Ishikawa (cell line): ENCODE results near the gene SLC23A2.

ENCODE experiments used
- CEBPB ChIP-seq: IDR thresholded peaks from 2 replicates; pipeline ENCODE4 v1.6.1; 2012
- MAX ChIP-seq: IDR thresholded peaks from 2 replicates; pipeline ENCODE4 v1.6.1; 2012
- TAF1 ChIP-seq: IDR thresholded peaks from 2 replicates; pipeline ENCODE4 v1.6.1; 2012; ENCODE audit warnings: low read depth, mild to moderate bottlenecking

DNA sequence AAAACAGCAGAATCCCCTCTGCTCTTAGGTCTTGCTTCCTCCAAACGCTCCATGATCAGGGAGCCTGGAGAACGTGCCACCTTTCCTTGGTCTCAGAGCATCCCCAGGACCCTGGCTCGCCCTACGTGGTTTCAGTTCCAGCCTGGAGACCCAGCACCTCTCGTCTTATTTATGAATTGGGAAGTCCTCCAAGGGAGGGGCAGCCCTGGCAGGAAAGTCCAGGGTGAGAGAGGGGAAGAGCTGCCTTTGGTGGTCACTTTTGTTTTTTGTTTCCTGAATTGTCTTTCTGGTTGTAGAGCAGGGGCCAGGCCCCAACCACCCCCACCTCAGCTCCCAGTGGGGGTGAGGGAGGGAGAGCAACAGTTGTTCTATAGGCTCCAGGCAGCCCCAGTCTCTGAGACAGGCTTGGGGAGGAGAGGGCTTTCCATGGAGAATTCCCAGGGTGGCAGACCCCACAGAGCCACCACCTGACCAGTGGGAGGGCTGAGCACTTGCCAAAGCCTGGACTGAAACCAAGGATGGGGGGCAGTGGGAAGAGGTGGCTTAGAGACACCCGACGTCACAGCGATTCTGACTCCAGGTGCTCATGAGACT lies 190.8 kb downstream of the SLC23A2 start:
- TF ChIP-seq CEBPB (no peak), MAX (no peak), TAF1 (no peak)
